Testis (tissue), 3 donors: ENCODE measurements around the gene MFSD6. TPM values are rescaled to one million over a fixed set of nuclear protein-coding genes. Genes with fewer than 3 reads are reported as not detected.

Experiments
- DNase-seq: peaks from one replicate; pipeline ENCODE4 v3.0.0-alpha.2; 2019
- H3K27ac ChIP-seq, 2 donors: fragments of 200-600 bp; sonication (generic); one replicate each; pipeline ENCODE4 v1.5.1; 2019
- H3K27me3 ChIP-seq: fragments of 200-600 bp; sonication (generic); one replicate; pipeline ENCODE4 v1.5.1; 2019
- H3K36me3 ChIP-seq: fragments of 200-600 bp; sonication (generic); one replicate; pipeline ENCODE4 v1.5.1; 2017; ENCODE audit warnings: low read depth; ENCODE audit errors: missing control alignments
- H3K4me1 ChIP-seq: fragments of 200-600 bp; sonication (generic); one replicate; pipeline ENCODE4 v1.5.1; 2019
- H3K4me3 ChIP-seq, 2 donors: fragments of 200-600 bp; sonication (generic); one replicate each; pipeline ENCODE4 v1.5.1; 2017 to 2019
- H3K9me3 ChIP-seq: fragments of 200-600 bp; sonication (generic); one replicate; pipeline ENCODE4 v1.5.1; 2017
- CTCF ChIP-seq, 3 experiments: fragments of 450-650 bp in 2 of 3; fragments of 200-600 bp in 1 of 3; sonication (generic) in 1 of 3; IDR thresholded peaks; one replicate each; pipeline ENCODE4 v1.5.1; 2016 to 2019; ENCODE audit warnings: antibody characterized with exemption in 3 of 3, mild to moderate bottlenecking in 2 of 3, moderate library complexity in 1 of 3
- POLR2A ChIP-seq: fragments of 450-650 bp; IDR thresholded peaks from one replicate; pipeline ENCODE4 v1.6.1; 2017; ENCODE audit warnings: antibody characterized with exemption, mild to moderate bottlenecking, moderate library complexity
- WGBS, 2 donors: methylation state at CpG; one replicate each; pipeline ENCODE4 v1.1.5; 2018; 5-methylcytosine and 5-hydroxymethylcytosine counted together
- intact Hi-C: fragments of 100-400 bp; cut with DNase I; formaldehyde crosslinking; loops from one replicate; pipeline ENCODE4 v1.15.1; 2023; ENCODE audit warnings: low total_unique reads
- polyA plus RNA-seq: library from polyadenylated mRNA; stranded (reverse); fragments of 350-450 nt; fragmentation: Illumina TruSeq; extraction: RNeasy Lipid Tissue Mini Kit (QIAGEN cat#74804); gene quantifications from one replicate; pipeline ENCODE4 v1.2.3, GENCODE V29; 2014; ENCODE audit warnings: low read depth, low replicate concordance; ENCODE audit not compliant: insufficient read depth
- total RNA-seq, 2 donors: library from RNA; depleted of rRNA; stranded (reverse); fragments of >200 nt; gene quantifications; one replicate each; pipeline ENCODE4 v1.2.3, GENCODE V29; 2016

Gene MFSD6
- total and polyA plus RNA-seq, 3 donors from 2014 or later = 15.0 to 47.3 (median 29.9) TPM

- intact Hi-C loops = no loop called here
- no peak for TF ChIP-seq POLR2A
- no peak for TF ChIP-seq CTCF (IDR thresholded peaks at IDR 0.05)
- Histone ChIP-seq H3K27ac (no peak overlapping the region), H3K9me3 (no peaks in the 10 kb centered on the region), H3K27me3 (no peaks in the 10 kb centered on the region), H3K4me1 (no peaks in the 10 kb centered on the region), H3K4me3 (no peak overlapping the region), H3K36me3 (no peaks in the 10 kb centered on the region)
- 90 to 93% methylated on average over 4 of the region's 4 CpGs for WGBS, 2 donors
- DNase-seq = no peak
Measured at GRCh38 chr2:190497428-190497827, 89.3 kb downstream of the MFSD6 start.

- no peak for DNase-seq
- TF ChIP-seq POLR2A (no peak), CTCF (IDR thresholded peaks at IDR 0.05) (no peak)
- H3K4me1 ChIP-seq = no peaks in the 10 kb centered on the region
- no peaks in the 10 kb centered on the region for H3K27me3 ChIP-seq
- no peaks in the 10 kb centered on the region for H3K36me3 ChIP-seq
- H3K9me3 ChIP-seq = no peaks in the 10 kb centered on the region
- H3K27ac ChIP-seq = no peak overlapping the region
- intact Hi-C loops = no loop called here
- H3K4me3 ChIP-seq = no peak overlapping the region
- WGBS, 2 donors = 67 to 78% methylated on average over 1 of the region's 1 CpG
Measured at GRCh38 chr2:190499273-190499672, 91.1 kb downstream of the MFSD6 start.

GRCh38 chr2:190500054-190500502 is 91.9 kb downstream of the MFSD6 start:
- Histone ChIP-seq H3K27ac (no peak overlapping the region), H3K4me3 (no peak overlapping the region), H3K4me1 (no peaks in the 10 kb centered on the region), H3K27me3 (no peaks in the 10 kb centered on the region), H3K36me3 (no peaks in the 10 kb centered on the region), H3K9me3 (no peaks in the 10 kb centered on the region)
- DNase-seq = no peak
- TF ChIP-seq POLR2A (no peak), CTCF (IDR thresholded peaks at IDR 0.05) (no peak)
- intact Hi-C loops = no loop called here
- WGBS, 2 donors = 71 to 73% methylated on average over 5 to 7 of the region's 7 CpGs

DNA sequence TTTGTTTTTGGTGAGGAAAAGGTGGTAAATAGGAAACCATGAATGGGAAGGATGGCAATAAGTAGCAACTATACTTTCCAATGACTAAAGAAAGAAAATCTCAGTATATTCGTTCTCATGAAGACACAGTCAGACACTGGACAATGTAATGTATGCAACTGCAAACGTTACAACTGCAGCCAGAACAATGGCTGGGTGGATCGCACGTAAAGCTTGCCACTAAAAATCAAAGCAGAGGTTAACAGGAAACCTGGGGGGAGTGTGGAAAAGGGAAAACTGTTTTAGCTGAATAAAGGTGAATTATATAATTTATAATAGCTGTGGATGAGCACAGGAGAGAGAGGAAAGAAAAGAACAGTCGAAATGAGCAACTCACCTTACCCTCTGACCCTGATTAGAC is 93.1 kb downstream of the MFSD6 start:
- Histone ChIP-seq H3K27me3 (no peaks in the 10 kb centered on the region), H3K36me3 (no peaks in the 10 kb centered on the region), H3K27ac (no peak overlapping the region), H3K9me3 (no peaks in the 10 kb centered on the region), H3K4me3 (no peak overlapping the region), H3K4me1 (no peaks in the 10 kb centered on the region)
- DNase-seq = no peak
- intact Hi-C loops = no loop called here
- TF ChIP-seq POLR2A (no peak), CTCF (IDR thresholded peaks at IDR 0.05) (no peak)
- WGBS, 2 donors = 63 to 89% methylated on average over 5 of the region's 5 CpGs

DNA sequence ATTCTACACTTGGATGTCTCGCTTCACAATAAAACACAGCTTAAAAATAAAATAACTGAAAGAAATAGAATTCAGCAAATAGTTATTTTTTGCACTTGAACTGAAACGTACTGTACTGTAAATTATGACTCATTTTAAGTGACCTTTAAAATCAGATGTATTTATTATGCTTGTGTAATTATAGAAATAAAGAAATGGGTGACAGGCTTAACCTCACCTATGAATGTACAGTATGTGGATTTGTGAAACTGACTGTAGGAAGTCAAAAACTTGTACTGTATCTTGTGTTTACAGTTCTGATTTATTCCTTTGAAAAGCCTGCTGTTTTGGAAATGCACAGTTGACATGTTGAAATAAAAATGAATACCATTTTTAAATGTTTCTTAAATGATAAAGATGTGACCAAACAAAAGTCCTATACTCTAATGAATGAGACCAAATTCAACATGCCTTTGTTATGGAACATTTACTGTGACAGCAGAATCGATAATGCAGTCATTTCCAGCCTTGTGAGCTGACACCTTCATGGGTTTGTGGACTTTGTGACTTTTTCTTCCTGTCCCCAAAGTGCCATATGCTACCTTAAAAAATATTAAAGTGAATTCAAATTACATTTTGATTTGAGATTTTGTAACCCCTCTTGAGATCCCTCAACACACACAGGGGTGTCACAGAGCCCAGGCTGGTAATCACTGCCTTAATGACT is 93.7 kb downstream of the MFSD6 start:
- Histone ChIP-seq H3K9me3 (no peaks in the 10 kb centered on the region), H3K4me1 (no peaks in the 10 kb centered on the region), H3K4me3 (no peak overlapping the region), H3K36me3 (no peaks in the 10 kb centered on the region), H3K27ac (no peak overlapping the region), H3K27me3 (no peaks in the 10 kb centered on the region)
- DNase-seq = no peak
- no peak for TF ChIP-seq CTCF (IDR thresholded peaks at IDR 0.05)
- no peak for TF ChIP-seq POLR2A
- intact Hi-C loops = no loop called here
- 86 to 90% methylated on average over 3 of the region's 3 CpGs for WGBS, 2 donors
